HG02840 (cell line): ENCODE results near the gene CX3CR1.
"Not testable (repeated sequence)": the region's sequence is repeated elsewhere in the genome, so short reads cannot be mapped to it uniquely, and the experiment has no call there.

Source experiments
- ATAC-seq: cut with Tn5 transposase; IDR thresholded peaks from one replicate; pipeline ENCODE4 v1.9.1; 2021; ENCODE audit warnings: mild to moderate bottlenecking, moderate library complexity, moderate number of reproducible peaks; ENCODE audit not compliant: unreplicated experiment, low FRiP score

CX3CR1 gene

GRCh38 chr3:39228496-39228895, 51.3 kb downstream of the CX3CR1 start:
- no peak for ATAC-seq

GRCh38 chr3:39227596-39227995, 52.2 kb downstream of the CX3CR1 start:
- ATAC-seq: not testable (repeated sequence)

- ATAC-seq: no peak
Measured at GRCh38 chr3:39226106-39226741, 53.6 kb downstream of the CX3CR1 start.

- no peak for ATAC-seq
Measured at GRCh38 chr3:39224288-39224687, 55.5 kb downstream of the CX3CR1 start.

GRCh38 chr3:39222939-39223338, 56.9 kb downstream of the CX3CR1 start:
- ATAC-seq: no peak

GRCh38 chr3:39222462-39222861, 57.4 kb downstream of the CX3CR1 start:
- no peak for ATAC-seq

- ATAC-seq: no peak
Measured at GRCh38 chr3:39221141-39221530, 58.7 kb downstream of the CX3CR1 start.

GRCh38 chr3:39220407-39221140, 59.3 kb downstream of the CX3CR1 start:
- no peak for ATAC-seq

GRCh38 chr3:39219702-39220101, 60.1 kb downstream of the CX3CR1 start:
- no peak for ATAC-seq

- ATAC-seq: peak; percentile 89
Measured at GRCh38 chr3:39216176-39216790, 63.6 kb downstream of the CX3CR1 start.

- ATAC-seq: no peak
Measured at GRCh38 chr3:39213613-39214012, 66.2 kb downstream of the CX3CR1 start.
